ENCODE measurements around the gene PCA3. TPM values are rescaled to one million over a fixed set of nuclear protein-coding genes. Genes with fewer than 3 reads are reported as not detected.

PCA3 gene
- total RNA-seq: under 0.01 TPM in 2 replicates

DNA sequence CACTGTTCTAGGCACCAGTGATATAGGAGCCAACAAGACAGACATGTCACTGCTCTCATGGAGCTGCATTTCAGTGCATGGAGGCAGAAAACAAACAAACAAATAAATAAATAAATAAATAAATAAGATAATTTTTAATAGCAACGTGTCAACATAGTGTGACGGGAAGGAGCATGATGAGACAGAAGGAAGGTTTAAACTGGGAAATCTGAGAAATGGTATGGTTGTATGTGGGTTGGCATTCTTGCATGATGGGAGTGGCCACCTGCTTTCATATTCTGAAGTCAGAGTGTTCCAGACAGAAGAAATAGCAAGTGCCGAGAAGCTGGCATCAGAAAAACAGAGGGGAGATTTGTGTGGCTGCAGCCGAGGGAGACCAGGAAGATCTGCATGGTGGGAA, at the start of gene PCA3:
Gene PCA3 (plus strand): TSS at position 301 of the 400 bp plus-strand sequence.

Small RNAs within 50 kb of the gene (small RNA-seq; reads per million reads assigned to genes)
- not detected for gene AL359314.1

Other genes with a start within 250 kb of the PCA3 start
- gene PRUNE2, start 141.7 kb downstream of the PCA3 start, total RNA-seq: 37.3 and 68.7 TPM in 2 replicates

Measured in subcutaneous preadipocyte (primary cell).